HUDEP-2 (cell line): Measurements from ENCODE around the gene LMX1B.

Source experiments
- DNase-seq, 76 experiments: peaks; one replicate each; lab custom pipeline; 2025; ENCODE audit not compliant: unreplicated experiment in 76 of 76; lab: John Stamatoyannopoulos, UW

LMX1B gene

DNA sequence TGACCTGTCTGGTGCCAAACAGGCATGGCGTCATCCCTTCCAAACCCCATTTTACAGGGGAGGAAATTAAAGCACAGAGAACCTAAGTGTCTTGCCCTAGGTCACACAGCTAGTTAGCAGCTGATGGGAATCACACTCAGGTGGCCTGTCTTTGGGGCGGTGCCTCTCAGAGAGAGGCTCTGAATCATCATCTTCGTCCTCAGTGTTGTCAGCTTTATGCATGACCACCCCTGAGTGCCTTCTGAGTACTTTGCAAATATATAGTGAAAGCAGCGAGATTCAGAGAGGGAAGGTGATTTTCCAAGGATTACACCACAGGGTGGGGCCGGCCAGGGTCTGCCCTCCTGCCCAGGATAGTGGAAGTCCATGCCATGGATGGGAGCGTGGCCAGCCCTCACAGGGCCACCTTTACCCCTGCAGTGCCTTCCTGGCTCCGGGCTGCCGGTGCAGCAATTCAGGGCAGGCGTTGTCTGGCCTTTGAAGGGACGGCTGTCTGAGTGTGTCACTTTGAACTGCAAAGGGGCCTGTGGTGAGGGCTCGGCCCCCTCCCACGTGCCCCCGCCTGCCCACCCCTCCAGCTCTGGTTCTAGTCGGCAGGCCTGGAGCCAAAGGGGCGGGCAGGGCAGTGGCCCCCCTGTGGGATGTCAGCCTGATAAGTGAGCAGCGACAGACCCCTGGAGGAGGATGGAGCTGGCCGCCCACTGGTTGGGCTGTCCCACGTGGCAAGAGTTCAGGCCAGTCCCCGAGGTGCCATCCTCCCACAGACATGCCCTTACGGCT lies 16.9 kb downstream of the LMX1B start:
- DNase-seq = no peak

DNA sequence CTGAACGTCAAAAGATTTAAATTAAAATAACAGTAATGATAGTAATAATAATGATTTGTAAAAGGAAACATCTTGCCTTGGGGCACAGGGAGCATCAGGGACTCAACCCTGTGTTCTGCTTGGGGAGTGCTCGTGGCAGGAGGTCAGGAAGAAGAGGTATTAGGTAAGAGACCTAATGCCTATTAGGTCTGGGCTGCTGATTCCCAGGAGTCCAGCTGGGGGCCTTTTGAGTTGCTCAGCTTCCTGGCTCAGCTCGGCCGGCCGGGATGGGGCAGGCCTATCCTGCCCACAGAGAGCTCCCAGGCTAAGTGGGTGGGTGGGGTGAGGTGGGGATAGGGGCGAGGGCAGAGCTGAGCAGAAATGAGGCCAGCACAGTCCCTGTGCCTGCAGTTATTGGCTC lies 17.5 kb downstream of the LMX1B start:
- DNase-seq = no peak

DNA sequence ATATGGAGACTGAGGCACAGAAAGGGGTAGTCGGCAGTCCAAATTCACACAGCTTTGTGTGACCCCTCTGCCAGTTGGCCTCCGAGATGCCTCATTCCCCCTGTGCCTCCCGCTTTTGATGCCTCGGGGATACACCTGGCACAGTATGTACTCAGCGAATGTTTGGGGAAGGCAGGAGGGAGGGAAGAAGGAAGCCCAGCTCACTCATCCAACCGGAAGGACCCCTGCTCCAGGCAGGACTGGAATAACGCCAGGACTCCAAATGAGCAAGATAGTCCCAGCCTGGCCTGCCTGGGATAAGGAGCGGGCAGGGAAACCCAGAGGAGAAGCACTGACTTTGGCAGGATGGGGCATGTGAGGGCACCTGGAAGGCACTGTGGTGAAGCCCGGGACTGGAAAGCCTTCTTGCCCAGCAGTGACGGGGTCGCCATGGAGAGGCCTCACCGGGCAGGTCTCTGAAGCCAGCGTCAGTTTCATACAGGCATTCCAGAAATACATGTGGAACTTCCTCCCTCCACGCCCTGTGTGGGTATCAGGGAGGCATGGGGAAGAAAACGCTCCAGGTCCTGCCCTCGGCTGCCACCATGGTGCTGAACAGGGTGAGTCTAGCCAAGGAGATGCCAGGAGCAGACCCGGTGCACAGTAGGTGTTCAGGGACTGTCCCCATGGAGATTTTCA lies 20.3 kb downstream of the LMX1B start:
- DNase-seq = no peak

DNA sequence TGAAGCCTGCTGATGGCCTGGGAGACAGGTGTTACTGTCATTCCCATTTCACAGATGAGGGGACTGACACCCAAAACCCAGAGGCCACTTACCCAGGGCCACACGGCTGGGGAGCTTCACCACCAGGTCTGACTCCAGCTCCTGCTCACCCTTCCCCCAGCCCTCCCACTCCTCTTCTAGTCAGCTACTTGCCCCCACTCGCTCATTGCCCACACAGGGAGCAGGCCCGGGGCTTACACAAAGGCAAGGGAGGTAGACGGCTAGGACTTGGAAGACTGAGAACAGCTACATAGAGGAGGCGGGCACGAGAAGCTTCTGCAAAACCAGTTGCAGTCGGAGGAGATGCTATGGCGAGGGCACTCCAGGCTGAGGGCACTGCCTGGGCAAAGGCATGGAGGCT lies 21.3 kb downstream of the LMX1B start:
- no peak for DNase-seq

GRCh38 chr9:126635661-126636439 lies 22.1 kb downstream of the LMX1B start:
- no peak for DNase-seq

GRCh38 chr9:126636983-126637798 lies 23.5 kb downstream of the LMX1B start:
- DNase-seq = no peak

GRCh38 chr9:126638571-126639132 lies 24.9 kb downstream of the LMX1B start:
- DNase-seq = no peak

DNA sequence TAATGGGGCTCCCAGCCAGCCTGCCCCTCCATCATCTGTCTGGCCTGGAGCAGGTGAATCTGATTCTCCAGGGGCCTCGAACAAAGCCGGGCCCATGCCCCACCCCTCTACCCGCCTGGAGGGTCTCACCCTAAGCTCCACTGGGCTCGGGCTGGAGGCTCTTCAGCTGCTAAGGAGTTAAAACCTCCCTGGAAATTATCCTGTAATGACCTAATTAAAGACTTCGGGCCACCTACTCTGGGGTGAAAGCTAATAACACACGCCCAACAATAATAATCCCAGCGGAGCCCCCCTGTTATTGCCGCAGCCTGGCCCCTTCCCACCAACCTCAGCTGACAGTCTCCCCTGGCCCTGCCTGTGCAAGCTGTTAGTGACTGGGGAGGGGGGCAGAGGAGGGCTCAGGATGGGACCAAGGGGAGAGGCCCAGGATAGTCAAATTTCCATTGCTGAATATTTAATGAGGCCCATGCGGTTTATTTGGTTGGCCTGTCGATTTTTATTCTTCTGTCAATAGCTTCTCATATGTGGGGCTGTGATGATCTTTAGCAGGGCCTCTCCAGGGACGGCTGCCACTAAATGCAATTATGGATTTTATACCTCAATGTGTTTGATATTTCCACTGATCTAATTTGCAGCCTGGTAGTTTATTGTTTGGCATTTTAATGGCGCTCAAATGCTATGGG lies 25.7 kb downstream of the LMX1B start:
- DNase-seq = no peak

DNA sequence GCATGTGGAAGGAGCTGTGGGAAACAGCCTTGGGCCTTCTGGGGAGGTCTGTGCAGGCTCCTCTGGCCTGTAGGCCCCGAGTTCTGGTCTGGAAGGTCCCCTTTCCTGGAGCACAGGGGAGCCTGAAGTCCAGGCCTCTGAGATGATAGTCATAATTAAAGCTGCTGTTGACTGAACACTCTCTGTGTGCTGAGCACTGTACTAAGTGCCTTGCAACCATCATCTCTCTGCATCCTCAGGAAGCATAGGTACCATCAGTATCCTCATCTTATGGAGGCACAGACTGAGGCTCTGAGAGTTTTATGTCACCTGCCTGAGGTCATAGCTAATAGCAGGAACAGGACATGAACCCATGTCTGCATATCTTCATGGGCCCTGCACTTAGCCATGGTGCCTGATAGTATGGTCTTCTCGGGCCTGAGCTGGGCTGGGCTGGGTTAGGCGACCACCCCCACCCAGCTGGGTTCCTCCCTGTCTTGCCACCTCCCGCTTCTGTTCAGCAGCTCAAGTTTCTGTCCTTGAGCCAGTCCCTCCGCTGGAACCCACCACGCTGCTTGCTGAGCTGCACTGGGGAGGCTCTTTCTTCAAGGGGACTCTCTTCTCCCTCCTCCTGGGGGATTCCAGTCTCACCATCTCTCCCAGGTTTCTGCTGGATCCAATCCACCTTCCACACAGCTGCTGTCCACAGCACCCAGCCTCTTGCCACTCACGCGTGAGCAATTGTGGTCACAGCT lies 27.6 kb downstream of the LMX1B start:
- DNase-seq = no peak

- DNase-seq = no peak
Measured at GRCh38 chr9:126642010-126642744, 28.4 kb downstream of the LMX1B start.

GRCh38 chr9:126642839-126643238 lies 29.1 kb downstream of the LMX1B start:
- DNase-seq = no peak

DNA sequence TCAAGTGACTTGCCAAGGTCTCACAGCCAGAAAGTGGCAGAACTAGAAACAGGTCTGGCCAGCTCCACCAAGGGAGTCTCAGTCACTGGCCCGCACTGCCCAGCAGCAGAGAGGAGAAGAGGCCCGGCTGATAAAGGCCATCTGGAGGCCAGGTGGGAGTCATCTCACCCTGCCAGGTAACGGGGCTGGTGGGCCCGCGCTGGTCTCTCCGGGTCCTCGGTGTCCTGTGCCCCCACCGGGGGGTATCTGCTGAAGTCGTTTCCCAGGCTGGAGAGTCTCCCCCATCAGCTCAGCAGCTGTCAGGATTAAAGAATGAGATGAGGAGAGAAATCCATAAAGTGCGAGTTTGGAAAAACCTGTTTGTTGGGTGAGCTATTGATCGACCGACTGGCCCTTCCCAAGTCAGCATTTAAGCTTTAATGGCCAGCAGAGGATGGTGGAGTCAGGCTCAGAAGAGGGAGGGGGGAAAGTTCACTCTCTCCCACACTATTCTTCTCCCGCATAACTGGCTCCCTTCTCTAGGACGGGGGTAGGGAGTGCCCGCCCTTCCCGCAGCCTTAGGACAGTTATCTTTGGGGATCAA lies 30.3 kb downstream of the LMX1B start:
- no peak for DNase-seq

DNA sequence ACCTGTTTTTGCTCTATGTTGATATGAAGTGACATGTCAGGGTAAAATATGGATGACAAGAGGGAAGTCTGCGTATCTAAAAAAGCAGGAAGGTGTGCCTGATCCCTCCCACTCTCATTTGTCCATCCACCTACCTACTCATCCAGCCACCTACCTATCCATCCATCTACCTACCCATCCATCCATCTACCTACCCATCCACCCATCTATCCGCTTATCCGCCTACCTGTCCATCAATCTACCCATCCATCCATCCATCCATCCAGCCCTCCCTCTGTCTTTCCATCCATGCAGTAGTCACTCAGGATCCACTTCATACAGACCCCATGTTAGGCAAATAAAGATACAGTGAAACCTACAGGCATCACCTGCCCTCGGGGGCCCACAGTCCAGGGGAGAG lies 32.4 kb downstream of the LMX1B start:
- DNase-seq = no peak

GRCh38 chr9:126647585-126648411 lies 34.1 kb downstream of the LMX1B start:
- no peak for DNase-seq

GRCh38 chr9:126649477-126649876 lies 35.7 kb downstream of the LMX1B start:
- no peak for DNase-seq

GRCh38 chr9:126650404-126651341 lies 36.9 kb downstream of the LMX1B start:
- no peak for DNase-seq
